Endothelial cell of hepatic sinusoid (primary cell): ENCODE results near the gene CCDC150.

Experiments used
- in situ Hi-C: cut with HindIII; loops from 2 replicates; pipeline ENCODE4 v1.10.0; 2017; ENCODE audit warnings: low sequenced_read_pairs

The CCDC150 gene

DNA sequence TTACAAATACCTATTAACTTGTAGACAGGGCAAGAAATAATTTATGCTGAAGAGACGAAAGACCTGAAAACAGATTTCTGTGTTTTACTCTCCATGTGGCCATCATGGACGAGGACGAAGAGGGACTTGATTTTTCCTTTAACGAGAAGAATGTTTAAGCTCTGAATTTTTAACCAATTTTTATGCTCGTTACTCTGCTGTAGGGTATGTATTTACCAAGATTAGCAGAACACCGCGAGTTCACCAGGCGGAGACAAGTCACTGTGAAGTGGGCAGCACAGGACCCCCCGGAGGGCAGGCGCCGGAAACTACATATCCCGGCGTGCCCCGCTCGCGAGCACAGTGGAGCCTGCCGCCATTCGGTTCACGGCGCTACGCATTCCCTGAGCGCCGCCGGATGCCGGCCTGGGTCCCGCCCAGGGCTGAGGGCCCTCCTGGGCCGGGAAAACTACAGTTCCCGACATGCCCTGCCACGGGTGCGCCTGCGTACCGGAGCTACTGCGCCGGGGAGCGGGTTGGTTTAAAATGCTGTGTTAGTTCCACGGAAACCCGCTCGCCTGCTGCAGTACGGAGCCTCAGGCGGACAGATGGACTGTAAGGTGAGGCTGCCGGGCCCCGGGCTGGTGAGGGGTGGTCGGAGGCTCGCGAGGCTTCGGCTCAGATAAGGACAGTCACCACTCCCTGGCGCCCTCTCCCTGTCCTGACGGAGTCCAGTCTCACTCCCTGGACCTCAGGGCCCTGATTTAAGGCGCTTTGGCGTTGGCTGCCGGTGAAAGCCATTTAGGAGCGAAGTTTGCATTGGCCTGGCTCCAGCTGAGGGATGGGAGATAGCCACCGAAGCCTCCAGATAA lies at the start of gene CCDC150:
Gene CCDC150 (plus strand): TSS at position 536 of the 851 bp plus-strand sequence. CDS start 52 bp downstream, at position 588.
- in situ Hi-C loops = no loop called here

DNA sequence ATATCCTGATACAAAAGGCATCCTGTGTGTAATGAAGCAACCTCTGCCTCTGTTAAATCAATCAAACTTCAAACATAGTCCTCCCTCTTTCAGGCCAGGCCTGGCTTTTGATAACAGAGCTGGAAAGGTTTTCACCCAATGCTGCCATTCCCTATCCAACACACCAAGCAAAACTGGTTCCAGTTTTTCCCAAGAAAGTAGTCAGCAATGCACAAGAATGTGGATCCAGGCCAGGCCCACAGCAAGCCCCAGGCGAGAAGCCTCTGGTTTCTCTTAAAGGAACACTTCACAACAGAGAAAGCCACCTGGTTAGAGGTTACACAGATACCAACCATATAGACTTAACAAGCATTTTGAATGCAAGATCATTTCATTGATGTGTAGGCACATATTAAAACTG lies 49.2 kb upstream of the CCDC150 start:
- in situ Hi-C loops = no loop called here

DNA sequence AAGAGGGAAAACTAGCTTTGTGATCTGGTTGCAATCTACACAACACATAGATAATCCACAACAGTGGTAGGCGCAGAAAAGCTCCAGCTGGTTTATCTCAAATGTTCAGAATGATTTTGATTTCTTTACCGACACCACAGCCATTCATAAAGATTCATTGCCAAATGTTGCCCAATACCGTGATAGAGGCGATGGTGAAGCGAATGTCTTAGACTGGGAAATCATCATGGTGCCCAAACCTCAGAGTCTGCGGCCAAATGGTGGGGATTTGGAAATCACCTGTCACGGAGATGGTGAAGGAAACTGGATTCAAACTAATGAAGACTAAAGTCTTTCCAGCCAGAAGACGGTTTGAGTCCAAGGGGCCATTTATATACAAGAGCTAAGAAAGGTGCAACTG lies 48.5 kb upstream of the CCDC150 start:
- in situ Hi-C loops = no loop called here

DNA sequence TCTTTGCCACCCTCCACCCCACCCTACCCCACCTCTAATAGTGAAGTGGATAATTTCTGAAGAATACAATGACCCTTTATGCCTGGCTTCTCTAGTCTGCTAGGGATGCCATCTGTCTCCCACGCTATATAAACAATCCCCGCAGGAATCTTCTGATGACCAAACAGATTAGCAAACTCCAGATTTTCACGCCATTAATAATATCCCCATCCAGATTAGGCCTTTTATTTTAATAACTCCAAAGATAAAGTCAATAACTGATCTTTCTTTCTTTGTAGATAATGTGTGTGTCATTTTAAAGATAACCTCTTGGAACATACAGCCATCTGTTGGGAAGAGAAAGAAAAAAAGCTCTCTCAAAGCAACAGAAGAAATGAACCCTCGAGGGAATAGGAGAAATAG lies 47.9 kb upstream of the CCDC150 start:
- in situ Hi-C loops = no loop called here

DNA sequence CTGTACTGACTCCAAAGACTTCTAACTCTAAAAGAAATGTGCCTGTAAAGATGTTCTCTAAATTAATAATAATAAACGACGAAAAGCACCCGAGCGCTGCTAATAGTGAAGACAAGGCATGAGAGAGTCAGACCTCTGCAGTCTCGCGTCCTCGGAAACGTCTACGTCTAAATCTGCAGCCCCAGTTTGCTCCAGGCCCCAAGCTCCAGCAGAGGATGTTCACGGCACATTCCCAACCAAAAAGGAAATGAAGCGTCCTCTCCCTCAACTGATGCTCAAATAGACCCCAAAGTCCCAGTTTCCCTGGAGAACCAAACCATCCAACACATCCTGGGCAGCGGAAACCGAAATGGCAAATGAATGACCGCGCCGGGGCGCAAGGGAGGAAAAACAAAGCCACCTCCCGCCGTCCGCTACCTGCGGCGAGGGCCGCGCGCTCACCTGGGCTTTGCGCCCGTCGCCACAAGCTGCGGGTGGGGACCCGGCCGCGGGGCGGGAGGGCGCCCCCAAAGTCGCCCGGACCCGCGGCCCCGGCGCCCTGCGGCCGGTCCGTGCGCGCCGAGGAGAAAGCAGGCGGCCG lies 47.1 kb upstream of the CCDC150 start:
- in situ Hi-C loops = no loop called here

DNA sequence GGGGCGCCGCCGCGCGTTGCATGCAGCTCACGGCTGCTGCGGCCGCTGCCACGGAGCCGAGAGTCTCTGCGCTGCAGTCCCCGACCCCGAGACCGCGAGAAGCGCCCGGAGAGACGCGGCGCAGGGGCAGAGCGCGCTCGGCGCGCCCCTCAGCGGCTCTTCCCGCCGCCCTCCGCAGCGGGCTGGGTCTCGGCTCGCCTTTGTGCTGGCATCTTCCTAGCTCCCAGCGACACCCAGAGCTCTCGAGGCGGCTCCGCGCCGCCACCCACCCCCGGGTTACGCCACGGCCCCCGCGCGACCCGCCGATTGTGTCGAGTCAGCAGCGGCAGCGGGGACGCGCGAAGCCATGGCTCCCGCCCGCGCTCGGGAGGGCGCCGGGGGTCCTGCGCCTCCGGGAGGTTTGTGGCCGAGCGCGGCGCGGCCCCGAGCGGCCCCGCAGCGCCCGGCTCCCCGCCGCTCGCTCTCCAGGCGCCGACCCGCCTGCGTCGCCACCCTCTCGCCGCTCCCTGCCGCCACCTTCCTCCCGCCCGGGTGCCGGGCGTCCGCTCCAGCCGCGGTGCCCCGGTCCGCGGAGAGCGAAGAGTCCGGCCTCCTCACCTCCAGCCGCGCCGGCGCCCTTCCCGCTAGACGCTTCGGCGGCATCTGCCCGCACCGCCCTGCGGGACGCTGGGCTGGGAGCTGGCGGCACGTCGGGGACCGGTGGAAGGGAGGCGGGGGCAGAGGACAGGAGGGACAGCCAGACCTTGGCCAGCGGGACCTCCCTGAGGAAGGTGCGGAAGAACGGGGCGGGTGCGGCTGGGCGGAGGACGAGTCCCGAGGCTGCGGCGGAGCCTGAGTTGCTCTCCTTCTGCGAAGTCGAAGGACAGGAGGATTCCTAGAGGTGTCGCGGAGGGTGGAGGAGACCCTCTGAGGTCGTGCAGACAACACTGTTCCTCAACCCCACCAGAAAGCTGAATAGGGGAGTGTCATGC lies 46.3 kb upstream of the CCDC150 start, which contains the start of gene HECW2:
Gene HECW2 (minus strand): TSS at position 644 of the 971 bp plus-strand sequence.
- in situ Hi-C loops = no loop called here

DNA sequence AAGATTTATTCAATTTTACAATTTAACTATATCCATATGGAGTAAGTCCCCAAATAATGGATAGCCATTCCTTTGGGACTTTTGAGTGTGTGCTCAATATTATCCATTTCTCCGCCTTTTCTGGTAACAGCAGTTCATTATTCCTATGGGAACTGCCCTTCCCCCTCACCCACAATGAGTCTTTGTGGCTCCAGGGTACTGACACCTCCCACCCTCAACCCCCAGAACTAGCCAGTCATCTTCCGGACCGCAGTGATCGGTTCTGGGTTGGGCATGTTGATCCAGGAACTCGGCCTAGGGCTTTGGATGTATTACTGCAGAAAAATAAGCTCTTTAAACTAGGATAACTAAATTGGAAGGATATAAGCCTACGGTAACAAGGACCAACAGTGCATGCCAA lies 45.4 kb upstream of the CCDC150 start:
- in situ Hi-C loops = no loop called here

DNA sequence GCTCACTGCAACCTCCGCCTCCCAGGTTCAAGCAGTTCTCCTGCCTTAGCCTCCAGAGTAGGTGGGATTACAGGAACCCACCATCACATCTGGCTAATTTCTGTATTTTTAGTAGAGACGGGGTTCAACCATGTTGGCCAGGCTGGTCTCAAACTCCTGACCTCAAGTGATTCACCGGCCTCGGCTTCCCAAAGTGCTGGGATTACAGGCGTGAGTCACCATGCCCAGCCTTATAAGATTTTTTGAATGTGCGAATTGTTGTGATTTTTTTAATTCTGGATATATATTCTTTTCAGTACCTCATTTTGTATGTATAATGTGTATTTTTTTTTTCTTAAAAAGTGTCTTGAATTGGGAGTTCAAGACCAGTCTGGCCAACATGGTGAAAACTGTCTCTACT lies 42.0 kb upstream of the CCDC150 start:
- in situ Hi-C loops = no loop called here

DNA sequence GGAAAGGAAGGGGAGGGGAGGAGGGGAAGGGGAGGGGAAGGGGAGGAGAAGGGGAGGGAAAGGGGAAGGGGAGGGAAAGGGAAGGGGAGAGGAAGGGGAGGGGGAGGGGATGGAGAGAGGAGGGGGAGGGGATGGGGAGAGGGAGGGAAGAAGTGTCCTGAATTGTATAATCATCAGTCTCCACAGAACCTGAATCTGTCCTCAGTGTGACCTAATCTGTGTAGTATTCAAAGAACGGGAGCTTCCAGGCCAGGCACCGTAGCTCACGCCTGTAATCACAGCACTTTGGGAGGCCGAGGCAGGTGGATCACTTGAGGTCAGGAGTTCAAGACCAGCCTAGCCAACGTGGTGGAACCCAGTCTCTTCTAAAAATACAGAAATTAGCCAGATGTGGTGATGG lies 41.1 kb upstream of the CCDC150 start:
- in situ Hi-C loops = no loop called here

DNA sequence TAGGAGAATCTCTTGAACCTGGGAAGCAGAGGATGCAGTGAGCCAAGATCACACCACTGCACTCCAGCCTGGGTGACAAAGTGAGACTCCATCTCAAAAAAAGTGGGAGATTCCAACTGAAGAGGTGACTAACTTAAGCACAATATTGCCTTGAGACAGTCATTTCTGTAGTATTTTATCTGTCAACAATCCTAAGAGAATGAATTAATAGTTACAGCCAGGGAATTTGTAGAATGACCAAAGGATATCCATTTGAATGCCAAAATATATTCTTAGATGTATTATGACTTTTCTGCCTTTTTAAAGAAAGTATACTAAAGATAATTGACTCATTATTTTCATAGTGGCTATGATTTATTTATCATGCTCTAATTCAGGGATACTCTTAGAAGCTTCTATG lies 40.7 kb upstream of the CCDC150 start:
- in situ Hi-C loops = no loop called here

DNA sequence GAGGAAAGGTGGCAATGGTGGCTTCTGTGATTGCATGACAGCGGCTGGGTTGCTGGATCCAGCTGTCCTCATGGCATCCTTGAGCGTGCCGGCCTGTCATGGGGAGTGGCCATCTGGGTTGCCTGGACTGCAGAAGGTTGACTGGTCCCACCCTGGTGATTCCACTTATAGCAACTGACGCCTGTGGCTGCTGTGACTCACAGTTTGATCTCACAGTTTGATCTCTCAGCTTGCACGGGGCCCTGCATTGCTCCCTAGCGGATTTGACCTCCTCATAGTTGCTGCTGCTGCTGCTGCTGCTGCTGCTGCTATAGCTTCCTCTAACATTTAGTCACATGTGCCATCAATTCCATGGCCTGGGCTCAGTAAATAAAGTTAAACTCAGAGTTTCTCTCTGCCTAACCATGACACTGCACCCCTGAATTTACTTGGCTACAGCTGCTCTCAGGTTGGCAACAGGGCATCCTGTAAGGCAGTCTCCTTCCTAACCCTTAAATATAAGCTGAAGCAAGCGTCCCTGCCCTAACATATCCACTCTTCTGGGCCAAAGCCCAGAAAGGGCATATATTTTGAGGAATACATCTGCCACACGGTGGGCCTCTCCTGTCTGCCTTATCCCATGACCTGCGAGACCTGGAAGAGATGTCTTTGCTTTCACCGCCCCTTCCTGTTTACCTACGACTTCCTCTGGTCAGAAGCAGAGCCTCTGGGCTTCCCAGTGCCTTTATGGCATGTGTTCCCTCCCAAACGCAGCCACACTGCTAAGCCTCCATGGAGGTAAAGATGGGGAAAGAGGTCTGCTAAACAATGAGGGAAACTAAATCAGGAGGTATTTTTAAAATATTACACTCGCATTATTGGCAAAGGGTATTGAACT lies 37.8 kb upstream of the CCDC150 start:
- in situ Hi-C loops = no loop called here

DNA sequence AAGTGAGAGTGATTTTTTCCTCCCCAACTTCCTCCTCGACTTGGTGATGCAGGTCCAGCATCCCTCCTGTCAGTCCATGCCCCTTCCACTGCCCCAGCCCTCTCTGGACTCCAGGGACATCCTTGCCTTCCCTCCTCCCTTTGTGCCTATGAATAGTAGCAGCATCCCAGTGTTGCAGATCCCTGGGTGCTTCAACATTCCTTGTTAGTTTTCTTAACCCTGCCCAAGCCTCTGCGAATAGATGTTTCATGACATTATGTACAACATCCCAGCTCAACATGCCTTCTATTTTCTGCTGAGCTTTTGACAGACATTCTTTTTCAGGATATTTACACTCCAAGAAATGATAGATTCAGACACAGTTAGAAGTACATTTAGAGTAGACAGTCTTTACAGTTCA lies 35.3 kb upstream of the CCDC150 start:
- in situ Hi-C loops = no loop called here

DNA sequence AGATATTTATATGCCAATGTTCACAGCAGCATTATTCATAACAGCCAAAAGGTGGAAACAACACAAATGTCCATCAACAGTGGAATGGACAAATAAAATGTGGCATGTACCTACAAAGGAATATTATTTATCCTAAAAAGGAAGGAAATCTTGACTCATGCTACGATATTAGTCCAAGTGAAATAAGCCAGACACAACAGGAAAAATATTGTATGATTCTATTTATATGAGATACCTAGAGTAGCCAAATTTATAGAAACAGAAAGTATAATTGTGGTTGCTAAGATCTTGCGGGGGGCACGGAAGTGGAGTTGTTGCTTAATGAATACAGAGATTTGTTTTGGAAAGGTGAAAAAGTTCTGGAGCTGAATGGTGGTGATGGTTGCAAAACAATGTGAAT lies 33.0 kb upstream of the CCDC150 start:
- in situ Hi-C loops = loop anchor here (5.0 kb wide), 1 partner anchor 54 kb away; no protein-coding TSS in a partner anchor

DNA sequence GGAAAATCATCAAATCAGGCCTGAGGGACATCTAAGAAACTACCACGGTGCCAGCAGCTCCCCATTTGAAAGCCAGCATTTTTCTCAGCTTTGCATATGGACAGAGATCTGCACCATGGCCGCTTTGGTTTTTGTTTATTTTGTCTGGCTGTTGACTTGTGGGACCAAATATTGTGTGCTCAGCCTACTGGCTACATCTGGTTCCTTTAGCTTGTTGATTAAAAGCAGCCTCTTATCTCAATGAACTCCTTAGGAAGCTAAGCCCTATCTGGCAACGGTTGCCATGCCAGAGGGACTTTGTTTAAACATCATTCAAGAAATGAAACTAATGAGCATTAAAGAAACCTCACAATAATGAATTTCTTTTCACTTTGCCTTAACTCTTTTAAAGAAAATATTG lies 32.4 kb upstream of the CCDC150 start:
- in situ Hi-C loops = loop anchor here (5.0 kb wide), 1 partner anchor 55 kb away; no protein-coding TSS in a partner anchor

DNA sequence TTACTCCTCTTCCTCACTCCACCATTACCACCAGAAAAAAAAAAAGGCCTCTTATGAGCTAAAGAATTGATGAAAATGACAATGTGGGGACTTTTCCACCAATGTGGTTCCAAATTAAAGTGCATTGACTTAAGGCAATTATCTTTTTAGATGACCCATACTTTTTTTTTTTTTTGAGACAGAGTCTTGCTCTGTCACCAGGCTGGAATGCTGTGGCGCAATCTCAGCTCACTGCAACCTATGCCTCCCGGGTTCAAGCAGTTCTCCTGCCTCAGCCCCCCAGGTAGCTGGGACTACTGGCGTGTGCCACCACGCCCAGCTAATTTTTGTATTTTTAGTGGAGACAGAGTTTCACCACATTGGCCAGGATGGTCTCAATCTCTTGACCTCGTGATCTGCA lies 31.6 kb upstream of the CCDC150 start:
- in situ Hi-C loops = loop anchor here (5.0 kb wide), 1 partner anchor 56 kb away; no protein-coding TSS in a partner anchor

DNA sequence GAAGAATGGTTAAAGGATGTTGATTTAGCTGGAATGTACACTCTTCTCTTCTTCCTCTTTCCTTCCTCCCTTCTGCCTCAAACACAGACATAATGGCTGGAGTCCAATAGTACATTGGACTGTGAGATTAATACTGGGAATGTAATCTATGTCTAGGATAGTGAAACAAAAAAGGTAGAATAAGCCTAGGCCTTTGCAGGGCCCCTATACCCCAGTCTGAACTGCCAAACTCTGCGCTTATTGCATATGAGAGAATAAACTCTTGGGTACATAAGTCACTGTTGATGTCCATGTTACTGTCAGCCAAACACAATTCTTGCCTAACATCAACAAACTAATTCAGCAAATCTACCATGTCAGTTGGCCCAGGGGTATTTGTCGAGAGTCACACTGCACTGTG lies 29.7 kb upstream of the CCDC150 start:
- in situ Hi-C loops = loop anchor here (5.0 kb wide), 1 partner anchor 58 kb away; no protein-coding TSS in a partner anchor

DNA sequence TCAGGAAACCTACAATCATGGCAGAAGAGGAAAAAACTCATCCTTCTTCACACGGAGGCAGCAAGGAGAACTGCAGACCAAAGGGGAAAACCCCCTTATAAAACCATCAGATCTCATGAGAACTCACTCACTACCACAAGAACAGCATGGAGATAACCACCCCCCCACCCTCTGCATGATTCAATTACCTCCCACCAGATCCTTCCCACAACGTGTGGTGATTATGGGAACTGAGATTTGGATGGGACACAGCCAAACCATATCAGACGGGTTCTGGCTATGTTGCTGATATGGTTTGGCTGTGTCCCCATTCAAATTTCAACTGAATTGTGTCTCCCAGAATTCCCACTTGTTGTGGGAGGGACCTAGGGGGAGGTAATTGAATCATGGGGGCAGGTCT lies 28.7 kb upstream of the CCDC150 start:
- in situ Hi-C loops = no loop called here

DNA sequence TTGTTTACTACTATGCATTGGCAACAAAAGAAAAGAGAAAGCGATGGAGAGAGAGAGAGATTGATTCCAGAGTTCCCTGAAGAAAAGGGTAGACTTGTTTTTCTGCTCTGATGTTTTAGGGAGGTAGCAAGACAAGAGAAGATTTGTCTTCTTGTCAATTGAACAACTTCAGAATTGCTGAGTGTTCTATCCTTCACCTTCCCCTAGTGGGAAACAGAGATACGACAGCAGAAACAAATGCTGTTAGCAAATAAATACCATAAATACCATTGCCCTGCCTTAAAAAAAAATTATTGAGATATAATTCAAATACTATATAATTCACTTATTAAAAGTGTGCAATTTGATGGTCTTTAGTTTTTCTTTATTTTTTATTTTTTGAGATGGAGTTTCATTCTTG lies 26.2 kb upstream of the CCDC150 start:
- in situ Hi-C loops = no loop called here

DNA sequence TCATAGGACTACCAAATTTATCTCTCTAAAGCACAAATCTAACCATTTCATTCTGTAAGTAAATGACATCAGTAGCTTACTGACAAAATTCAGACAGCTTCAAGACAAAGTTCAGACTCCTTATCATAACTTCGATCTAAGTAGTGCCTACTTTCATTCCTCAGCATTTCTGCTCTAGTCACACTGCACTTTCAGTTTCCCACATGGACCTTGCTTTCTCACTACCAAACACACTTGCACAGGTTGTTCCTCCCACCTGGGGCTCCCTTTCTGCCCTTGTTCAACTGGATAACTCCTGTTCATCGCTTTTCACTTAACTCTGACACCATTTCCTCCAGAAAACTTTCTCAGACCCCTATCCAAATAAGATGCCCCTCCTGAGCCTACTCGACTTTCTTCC lies 22.1 kb upstream of the CCDC150 start:
- in situ Hi-C loops = no loop called here

DNA sequence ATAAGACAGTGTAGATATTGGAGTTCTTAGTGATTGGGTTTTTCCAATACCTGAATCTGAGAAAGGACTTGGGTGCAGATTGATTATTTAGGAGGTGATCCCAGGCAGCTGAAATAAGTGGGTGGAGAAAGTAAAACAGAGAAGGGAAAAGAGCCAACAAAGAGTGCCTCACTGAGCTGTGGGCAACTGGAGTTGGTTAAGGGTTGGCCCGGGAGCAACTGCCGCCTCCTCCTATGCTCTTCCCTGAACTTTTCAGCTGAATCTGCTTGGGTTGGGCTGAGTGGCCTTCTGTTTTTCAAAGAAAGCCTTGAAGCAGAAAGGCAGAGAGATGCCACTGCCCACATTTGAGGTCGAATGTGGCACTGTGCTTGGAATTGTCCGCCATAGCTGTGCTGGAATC lies 20.9 kb upstream of the CCDC150 start:
- in situ Hi-C loops = no loop called here
